Activated gamma-delta T cell treated with Interleukin-2 at 50 U/mL for 16 hours (primary cell): Measurements from ENCODE around the gene MAP4K2.
"Not testable (repeated sequence)": the region's sequence is repeated elsewhere in the genome, so short reads cannot be mapped to it uniquely, and the experiment has no call there.

ENCODE experiments used
- DNase-seq: peaks from one replicate; pipeline ENCODE4 v3.0.0-alpha.2; 2020

MAP4K2 gene

GRCh38 chr11:64803158-64803845 lies at the start of gene MAP4K2:
Gene MAP4K2, minus strand, starts transcription at chr11:64803214. Its CDS starts 65 bp downstream, at chr11:64803149.
- peak; percentile 84 for DNase-seq

GRCh38 chr11:64851831-64852351 lies 48.9 kb upstream of the MAP4K2 start:
- no peak for DNase-seq

DNA sequence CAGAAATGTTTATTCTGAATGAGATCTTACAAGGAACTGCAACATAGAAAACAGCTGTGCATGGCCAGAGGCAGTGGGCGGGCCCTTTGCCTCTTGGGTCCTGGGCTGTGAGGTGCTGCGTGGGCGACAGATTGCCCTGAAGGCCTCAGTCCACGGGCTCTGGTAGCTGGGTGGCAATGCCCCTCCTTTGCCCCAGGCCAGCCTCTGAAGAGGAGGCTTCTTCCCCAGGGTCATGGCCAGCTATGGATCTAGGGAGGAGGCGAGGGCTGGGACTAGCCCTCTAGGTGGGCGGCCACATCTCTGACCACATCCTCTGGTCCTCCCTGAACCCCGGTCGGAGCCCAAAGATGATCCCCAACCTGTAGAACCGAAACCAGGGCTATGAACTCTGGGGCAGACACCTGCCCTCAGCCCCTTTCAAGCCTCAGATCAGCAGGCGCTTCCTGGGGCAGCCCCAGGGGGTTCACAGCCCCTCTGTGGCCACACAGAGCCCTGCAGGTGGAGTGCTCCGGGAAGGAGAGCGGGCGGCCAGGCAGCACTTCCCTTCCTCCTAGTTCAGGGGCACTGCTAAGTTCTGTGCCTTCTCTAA lies 48.1 kb upstream of the MAP4K2 start:
- peak; percentile 59 for DNase-seq

- no peak for DNase-seq
Measured at GRCh38 chr11:64849598-64850356, 46.8 kb upstream of the MAP4K2 start.

DNA sequence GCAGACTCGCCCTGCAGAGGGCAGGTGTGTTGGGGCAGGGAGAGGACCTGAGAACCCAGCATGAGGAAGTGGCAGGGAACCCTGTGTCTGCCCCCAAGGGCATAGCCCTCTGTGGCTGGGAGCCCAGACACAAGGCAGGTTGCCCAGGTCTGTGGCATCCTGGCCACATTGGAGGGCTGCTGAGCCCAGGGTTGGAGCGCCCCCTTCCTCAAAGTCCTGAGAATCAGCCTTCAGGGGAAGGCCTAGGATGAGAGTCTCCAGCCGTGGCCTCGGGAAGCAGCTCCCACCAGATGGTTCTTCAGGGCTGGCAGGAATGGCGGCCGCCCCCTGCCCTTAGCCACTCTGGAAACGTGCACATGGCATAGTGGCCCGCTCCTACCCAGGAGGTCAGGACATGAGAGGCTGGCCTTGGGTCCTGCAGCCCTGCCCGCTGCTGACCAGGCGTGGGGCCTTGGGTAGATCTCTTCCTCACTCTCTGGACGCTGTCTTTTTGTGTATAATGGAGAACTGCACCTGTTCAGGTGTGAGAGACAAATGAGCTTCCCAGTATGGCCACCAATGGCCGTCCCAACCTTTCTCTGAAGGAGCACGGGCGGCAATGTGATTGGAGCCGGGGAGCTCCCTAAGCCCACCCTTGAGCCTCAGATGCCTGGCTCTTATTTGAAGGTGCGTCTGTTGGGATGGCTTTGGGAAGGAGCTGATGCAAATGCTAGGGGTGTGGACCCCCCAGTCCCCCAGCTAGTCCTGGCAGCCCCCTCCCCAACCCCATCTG lies 46.0 kb upstream of the MAP4K2 start:
- DNase-seq, result peak; percentile 45

GRCh38 chr11:64848214-64848825 lies 45.3 kb upstream of the MAP4K2 start:
- no peak for DNase-seq

DNA sequence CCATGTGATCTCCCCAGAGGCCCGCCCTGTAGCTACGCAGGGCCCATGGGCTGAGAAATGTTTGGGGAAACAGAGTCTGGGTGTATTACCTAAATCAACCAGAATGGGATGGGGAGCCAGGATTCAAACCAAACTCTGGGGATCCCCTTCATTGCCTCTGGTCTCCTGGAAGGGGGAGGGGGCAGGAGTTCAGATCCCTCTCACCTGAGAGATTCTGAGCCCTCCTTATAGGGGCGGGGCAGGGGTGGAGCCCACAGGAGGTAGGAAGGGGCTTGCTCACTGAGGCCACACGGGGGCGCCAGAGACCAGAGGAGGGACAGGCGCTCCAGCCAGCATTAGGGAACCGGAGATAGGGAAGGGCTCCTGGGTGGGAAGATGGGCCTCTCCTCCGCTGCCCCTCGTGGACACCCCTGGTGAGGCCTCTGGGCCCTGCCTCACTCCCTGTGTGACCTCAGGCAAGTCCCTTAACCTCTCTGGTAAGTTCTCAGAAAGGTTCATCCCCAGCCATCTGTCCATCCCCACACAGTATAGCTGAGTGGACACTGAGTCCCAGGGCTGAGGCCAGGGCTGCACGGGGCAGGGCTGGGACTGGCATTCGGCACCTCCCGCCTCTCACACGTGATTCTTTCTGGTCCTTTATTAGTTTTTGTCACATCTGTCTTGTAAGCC lies 44.1 kb upstream of the MAP4K2 start:
- DNase-seq, result peak; percentile 94

- DNase-seq, result not testable (repeated sequence)
Measured at GRCh38 chr11:64845776-64846129, 42.7 kb upstream of the MAP4K2 start.

- no peak for DNase-seq
Measured at GRCh38 chr11:64845129-64845775, 42.2 kb upstream of the MAP4K2 start.

DNA sequence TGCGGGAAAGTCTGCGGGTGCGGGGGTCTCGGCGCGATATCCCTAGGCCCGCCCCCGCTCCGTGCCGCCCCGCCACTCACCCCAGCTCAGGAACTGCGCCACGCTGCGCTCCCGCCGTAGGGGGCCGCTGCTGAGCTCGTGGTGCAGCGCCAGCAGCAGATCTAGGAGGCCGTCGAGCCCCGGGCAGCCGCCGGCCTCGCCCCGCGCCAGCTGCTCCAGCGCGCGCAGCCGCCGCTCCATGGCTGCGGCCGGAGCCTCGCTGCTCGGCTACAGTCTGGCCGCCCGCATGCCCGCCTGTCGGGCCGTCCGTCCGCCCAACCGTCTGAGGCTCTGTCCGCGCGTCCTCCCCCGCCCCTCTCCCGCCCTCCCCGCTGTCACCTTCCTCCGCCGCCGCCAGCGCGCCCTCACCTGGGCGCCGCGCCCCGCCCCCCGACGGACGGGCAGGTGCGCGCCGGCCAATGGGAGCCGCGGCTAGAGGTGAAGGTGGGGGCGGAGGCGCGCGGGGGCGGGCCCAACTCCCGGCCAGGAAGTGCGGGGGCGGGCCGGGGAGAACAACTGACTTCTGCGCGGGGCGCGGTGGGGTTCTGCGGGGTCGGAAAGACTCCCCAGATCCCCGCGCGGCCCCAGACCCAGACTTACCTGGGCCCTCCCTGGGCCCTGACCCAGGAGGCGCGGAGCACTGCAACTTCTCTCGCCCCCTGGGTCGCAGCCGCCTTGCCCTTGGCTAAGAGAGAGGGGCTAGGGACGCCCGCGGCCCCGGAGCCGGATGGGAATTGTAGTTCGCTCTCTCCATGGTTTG lies 41.5 kb upstream of the MAP4K2 start, which contains the start of gene CDC42BPG:
Gene CDC42BPG, minus strand, starts transcription at position 324 of the 799 bp plus-strand sequence. Its CDS starts 84 bp downstream, at position 240.
- DNase-seq, result peak; percentile 73

DNA sequence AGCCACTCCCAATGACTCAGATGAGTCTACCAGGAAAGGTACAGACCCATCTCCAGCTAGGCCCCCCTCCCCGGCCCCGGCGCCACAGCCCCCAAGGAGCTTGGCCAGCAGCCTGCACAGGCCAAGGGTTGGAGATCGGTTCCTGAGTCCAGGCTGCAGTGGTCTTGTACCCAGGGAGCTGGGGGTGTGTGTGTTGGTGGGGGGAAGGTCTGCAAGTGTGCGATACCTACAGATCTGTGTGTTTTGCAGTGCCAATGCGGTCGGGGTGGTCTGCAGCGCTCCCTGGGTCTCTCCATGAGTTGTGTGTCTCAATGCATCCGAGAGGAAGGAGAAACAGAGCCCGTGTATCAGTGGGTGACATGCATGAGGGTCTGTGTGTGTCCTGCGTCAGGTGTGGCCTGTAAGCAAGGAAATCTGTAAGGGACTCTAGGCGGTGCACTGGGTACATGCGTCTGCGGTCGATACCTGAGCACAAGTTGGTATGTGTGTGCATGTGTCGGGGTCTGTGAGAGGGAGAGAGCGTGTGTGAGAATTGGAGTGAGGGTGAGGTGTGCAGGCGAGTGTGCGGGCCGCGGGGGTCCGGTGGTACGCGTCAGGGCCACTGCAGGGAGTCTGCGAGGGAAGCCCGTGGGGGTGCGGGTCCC lies 40.8 kb upstream of the MAP4K2 start:
- no peak for DNase-seq

DNA sequence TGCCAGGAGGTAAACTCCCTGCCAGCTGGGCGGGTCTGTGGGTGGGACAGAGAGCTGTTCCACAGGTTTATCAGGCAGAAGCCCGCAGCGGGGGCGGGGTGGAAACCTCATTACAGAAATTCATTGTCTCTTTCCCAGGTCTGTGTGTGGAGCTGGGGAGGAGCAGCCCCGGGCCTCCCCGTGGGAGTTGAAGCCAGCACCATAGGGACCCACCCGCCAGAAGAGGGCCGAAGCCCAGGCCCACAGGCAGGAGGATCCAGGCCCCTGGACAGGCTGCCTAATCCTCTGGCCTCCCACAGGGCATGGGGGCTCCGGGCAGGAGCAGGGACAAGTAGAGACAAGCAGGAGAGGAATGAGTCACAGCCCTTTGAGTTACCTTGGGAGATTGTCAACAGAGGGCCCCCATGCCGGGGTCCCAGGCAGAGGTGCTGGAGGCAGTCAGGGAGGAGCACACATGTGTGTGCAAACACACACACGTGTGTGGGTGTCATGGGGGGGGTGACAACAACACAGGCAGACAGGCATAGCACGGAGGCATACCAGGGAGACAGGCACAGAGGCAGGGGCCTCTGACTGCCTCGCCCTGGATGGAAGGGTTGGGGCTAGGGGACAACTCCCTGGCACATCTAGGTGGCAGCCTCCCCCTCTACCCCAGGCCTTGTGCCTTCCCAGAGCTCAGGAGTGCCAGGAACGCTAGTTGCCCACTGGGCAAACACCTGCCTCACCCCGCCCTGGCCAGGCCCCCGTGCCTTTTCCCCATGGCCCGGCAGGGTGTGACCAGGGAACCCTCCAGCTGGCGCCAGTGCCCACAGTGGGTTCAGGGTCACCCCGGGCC lies 40.1 kb upstream of the MAP4K2 start:
- DNase-seq, result no peak

DNA sequence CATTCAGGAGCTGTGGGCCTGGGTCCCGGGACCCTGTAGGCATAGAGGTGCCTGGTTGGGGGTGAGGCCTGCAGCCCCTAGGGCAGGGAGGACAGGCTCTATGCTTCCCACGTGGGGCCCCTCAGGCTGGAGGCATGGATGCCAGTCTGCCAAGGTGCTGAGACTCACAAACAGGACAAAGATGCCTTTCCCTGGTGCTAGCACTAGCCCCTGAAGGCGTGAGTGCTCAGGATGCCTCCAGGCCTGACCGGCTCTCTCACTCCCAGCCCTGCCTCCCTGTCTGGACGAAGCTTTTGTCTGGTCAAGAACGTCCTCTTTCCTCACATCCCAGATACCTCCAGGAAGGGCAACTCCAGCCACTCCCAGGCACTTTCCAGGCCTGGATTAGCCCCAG lies 39.3 kb upstream of the MAP4K2 start:
- no peak for DNase-seq

DNA sequence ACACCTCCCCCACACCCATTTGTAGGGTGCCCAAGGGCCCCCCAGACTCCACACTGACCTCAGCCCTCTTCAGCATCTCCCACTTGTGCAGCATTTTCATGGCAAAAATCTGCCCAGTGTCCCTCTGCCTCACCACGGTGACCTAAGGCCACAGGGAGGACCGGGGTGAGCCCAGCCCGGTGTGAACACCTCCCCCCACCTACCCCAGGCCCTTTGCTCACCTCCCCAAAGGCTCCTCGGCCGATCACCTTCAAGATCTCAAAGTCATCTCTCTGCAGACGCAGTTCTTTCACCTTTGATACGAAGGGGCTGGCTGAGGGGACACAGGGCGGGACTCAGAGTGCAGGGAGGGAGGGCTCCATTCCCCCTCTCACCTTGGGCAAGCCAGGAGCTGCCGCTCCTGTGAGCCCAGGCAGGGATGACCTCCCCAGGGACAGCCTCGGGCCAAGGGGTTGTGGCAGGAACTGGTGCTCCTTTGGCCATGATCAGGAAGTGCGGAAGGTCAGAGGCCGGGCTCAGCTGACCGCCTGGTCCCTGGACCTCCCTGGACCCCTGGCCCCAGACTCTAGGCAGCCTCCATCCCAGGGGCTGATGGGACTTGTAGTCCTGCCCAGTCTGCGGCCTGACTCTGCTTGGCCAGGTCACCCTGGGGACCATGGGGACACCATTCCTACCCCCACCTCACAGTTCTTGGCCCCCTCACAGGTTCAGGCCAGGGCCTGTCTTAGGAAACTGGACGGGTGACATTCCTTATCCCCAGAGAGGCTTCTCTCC lies 38.8 kb upstream of the MAP4K2 start:
- DNase-seq, result no peak

DNA sequence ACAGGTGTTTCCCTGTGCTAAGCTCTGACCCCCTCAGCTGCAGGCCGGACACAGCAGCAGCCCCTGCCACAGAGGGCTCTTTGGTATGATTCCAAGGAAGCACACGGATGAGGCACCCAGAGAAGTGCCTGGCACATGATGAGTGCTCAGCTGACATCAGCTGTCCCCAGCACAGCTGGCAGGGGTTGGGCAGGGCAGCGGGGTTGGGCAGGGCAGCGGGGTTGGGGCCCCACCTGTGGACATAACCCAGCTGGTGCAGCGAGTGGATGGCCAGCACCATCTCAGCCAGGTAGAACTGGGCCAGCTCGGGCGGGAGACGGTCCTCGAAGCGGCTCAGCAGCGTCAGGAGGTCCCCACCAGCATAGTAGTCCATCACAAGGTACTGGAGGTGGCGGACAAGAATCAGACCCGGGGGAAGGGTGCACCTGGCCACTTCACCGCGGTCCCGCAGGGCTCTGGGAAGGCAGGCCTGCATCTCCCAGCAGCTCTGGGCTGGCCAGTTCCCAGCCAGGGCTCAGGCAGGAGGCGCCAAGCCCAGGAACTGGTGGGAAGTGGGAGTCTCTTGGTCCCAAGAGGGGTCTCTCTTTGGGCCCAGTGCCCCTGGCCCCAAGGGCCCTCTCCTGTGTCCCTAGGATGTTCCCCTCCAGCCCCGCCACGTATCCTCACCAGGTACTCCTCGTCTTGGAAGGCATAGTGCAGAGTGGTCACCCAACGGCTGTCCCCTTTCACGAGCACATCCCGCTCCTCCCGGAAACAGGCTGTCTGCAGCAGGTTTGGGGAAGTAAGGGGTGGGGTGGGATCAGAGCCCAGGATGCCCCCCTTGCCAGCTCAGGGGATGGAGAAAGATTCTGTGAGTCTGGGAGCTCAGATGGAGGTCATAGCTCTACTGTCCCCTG lies 37.1 kb upstream of the MAP4K2 start:
- no peak for DNase-seq

DNA sequence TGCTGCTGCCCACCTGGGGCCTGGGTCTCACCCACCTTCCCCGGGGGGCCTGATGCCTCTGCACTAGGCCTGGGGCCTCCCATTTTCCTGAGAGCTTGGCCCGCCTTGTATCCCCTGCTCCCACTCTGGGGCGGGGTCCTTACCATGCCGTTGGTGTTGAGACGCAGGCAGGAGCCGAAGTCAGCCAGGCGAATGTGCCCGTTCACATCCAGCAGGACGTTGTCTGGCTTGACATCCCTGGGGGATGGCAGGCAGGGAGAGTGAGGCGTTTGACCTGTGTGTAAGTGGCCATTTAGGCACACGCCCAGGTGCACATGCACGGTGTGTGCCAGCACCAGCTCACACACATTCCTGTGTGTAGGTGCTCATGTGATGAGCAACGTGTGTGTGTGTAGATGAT lies 36.3 kb upstream of the MAP4K2 start:
- no peak for DNase-seq
